Neural cell (in vitro differentiated cells): ENCODE data around the gene AEN. TPM values are rescaled to one million over a fixed set of nuclear protein-coding genes. Genes with fewer than 3 reads are reported as not detected.

Source experiments
- H2AFZ ChIP-seq: fragments of 200-600, 300-800 bp; sonication (generic), shearing (Covaris generic); 2 replicates; pipeline ENCODE4 v1.6.0; 2014; ENCODE audit warnings: low read depth, mild to moderate bottlenecking, antibody characterized with exemption, low read length, moderate library complexity
- H3F3A ChIP-seq: fragments of 200-600 bp; shearing (Covaris generic); 2 replicates; pipeline ENCODE4 v1.6.1; 2016; ENCODE audit warnings: mild to moderate bottlenecking, moderate library complexity, mixed read lengths, antibody characterized with exemption, low read length; ENCODE audit not compliant: insufficient read depth, poor library complexity, severe bottlenecking
- H3K27ac ChIP-seq: fragments of 200-600, 300-800 bp; sonication (generic), shearing (Covaris generic); 2 replicates; pipeline ENCODE4 v1.5.1; 2014; ENCODE audit warnings: mild to moderate bottlenecking, low read length, moderate library complexity
- H3K27me3 ChIP-seq: fragments of 300-800, 200-600 bp; sonication (generic), shearing (Covaris generic); 2 replicates; pipeline ENCODE4 v1.6.0; 2014; ENCODE audit warnings: mild to moderate bottlenecking, low read depth, low read length, moderate library complexity; ENCODE audit not compliant: insufficient read depth
- H3K36me3 ChIP-seq: fragments of 300-800, 200-600 bp; sonication (generic), shearing (Covaris generic); 2 replicates; pipeline ENCODE4 v1.5.1; 2014; ENCODE audit warnings: mild to moderate bottlenecking, antibody characterized with exemption, low read length, moderate library complexity; ENCODE audit not compliant: insufficient read depth
- H3K4me2 ChIP-seq: fragments of 300-800, 200-600 bp; sonication (generic), shearing (Covaris generic); 2 replicates; pipeline ENCODE4 v1.6.0; 2014; ENCODE audit warnings: mild to moderate bottlenecking, low read length
- H3K4me3 ChIP-seq: fragments of 300-800, 200-600 bp; sonication (generic), shearing (Covaris generic); 2 replicates; pipeline ENCODE4 v1.5.1; 2014; ENCODE audit warnings: mild to moderate bottlenecking, low read length, moderate library complexity
- H3K79me2 ChIP-seq: fragments of 200-600 bp; shearing (Covaris generic); replicated peaks from 2 replicates; pipeline ENCODE4 v1.6.0; 2014; ENCODE audit warnings: mild to moderate bottlenecking, low read length, moderate library complexity; ENCODE audit not compliant: insufficient read depth
- H3K9ac ChIP-seq: fragments of 300-800, 200-600 bp; sonication (generic), shearing (Covaris generic); 2 replicates; pipeline ENCODE4 v1.6.1; 2016; ENCODE audit warnings: mild to moderate bottlenecking, low read length, mixed read lengths
- H3K9me2 ChIP-seq: fragments of 200-600 bp; shearing (Covaris generic); 2 replicates; pipeline ENCODE4 v1.6.1; 2016; ENCODE audit warnings: mild to moderate bottlenecking, low read length, mixed read lengths; ENCODE audit not compliant: insufficient read depth
- H3K9me3 ChIP-seq: fragments of 200-600, 300-800 bp; sonication (generic), shearing (Covaris generic); 2 replicates; pipeline ENCODE4 v1.6.1; 2016; ENCODE audit warnings: mild to moderate bottlenecking, mixed run types, low read length, moderate library complexity, mixed read lengths
- H4K20me1 ChIP-seq: fragments of 200-600 bp; shearing (Covaris generic); 2 replicates; pipeline ENCODE4 v1.6.1; 2016; ENCODE audit warnings: mild to moderate bottlenecking, mixed run types; ENCODE audit not compliant: insufficient read depth
- EP300 ChIP-seq: fragments of 450-650 bp; conservative IDR thresholded peaks from 2 replicates; pipeline ENCODE4 v1.6.1; 2014; ENCODE audit warnings: antibody characterized with exemption, mild to moderate bottlenecking, moderate library complexity; ENCODE audit not compliant: poor library complexity, severe bottlenecking
- MXI1 ChIP-seq: fragments of 450-650 bp; conservative IDR thresholded peaks from 2 replicates; pipeline ENCODE4 v1.6.1; 2014; ENCODE audit warnings: antibody characterized with exemption, mild to moderate bottlenecking; ENCODE audit not compliant: poor library complexity, severe bottlenecking
- POLR2AphosphoS5 ChIP-seq: IDR thresholded peaks from 2 replicates; pipeline ENCODE4 v1.6.1; 2012
- REST ChIP-seq: IDR thresholded peaks from 2 replicates; pipeline ENCODE4 v1.6.1; 2012; ENCODE audit warnings: borderline replicate concordance
- SMC3 ChIP-seq: fragments of 450-650 bp; conservative IDR thresholded peaks from 2 replicates; pipeline ENCODE4 v1.6.1; 2014; ENCODE audit warnings: antibody characterized with exemption, mild to moderate bottlenecking, moderate library complexity; ENCODE audit not compliant: poor library complexity
- polyA plus RNA-seq: library from polyadenylated mRNA; depleted of rRNA; stranded (reverse); fragments of >200 nt; gene quantifications from 2 replicates; pipeline ENCODE4 v1.2.3, GENCODE V29; 2014

The AEN gene
- polyA plus RNA-seq, 1 donor from 2014 or later: 17.2 TPM

- Histone ChIP-seq H3K27me3 (peaks cover 4% of the 10 kb centered on the region), H3K4me2 (peak overlapping the region; percentile 79), H3K27ac (peak overlapping the region; percentile 82), H3K9me3 (no peaks in the 10 kb centered on the region), H2AFZ (peak overlapping the region; percentile 73), H3K79me2 (peaks cover 33% of the 10 kb centered on the region), H3K36me3 (no peaks in the 10 kb centered on the region), H4K20me1 (no peaks in the 10 kb centered on the region), H3K9me2 (no peaks in the 10 kb centered on the region), H3K9ac (peak overlapping the region; percentile 93), H3K4me3 (peak overlapping the region; percentile 93), H3F3A (no peaks in the 10 kb centered on the region)
- TF ChIP-seq POLR2AphosphoS5 (peak; percentile 6), EP300 (no peak), REST (peak; percentile 73)
These were observed 15.7 kb upstream of the AEN start for GRCh38 chr15:88605189-88606069.

GRCh38 chr15:88606070-88606794, 14.9 kb upstream of the AEN start:
- Histone ChIP-seq H3K9me2 (no peaks in the 10 kb centered on the region), H3K79me2 (peaks cover 33% of the 10 kb centered on the region), H3K27ac (peak overlapping the region; percentile 82), H3K4me3 (peak overlapping the region; percentile 93), H3F3A (no peaks in the 10 kb centered on the region), H2AFZ (no peak overlapping the region), H3K36me3 (no peaks in the 10 kb centered on the region), H3K4me2 (peak overlapping the region; percentile 79), H3K27me3 (peaks cover 4% of the 10 kb centered on the region), H3K9ac (peak overlapping the region; percentile 93), H3K9me3 (no peaks in the 10 kb centered on the region), H4K20me1 (no peaks in the 10 kb centered on the region)
- peak; percentile 35 for TF ChIP-seq MXI1
- TF ChIP-seq EP300: no peak
- no peak for TF ChIP-seq REST
- TF ChIP-seq POLR2AphosphoS5: no peak
- no peak for TF ChIP-seq SMC3
